GM12865 (cell line): Measurements from ENCODE around the gene GPR15LG.
"Not testable (repeated sequence)": the region's sequence is repeated elsewhere in the genome, so short reads cannot be mapped to it uniquely, and the experiment has no call there.

Experiments used
- DNase-seq: peaks from one replicate; pipeline ENCODE4 v3.0.0; 2010; ENCODE audit warnings: low read depth
- H3K4me3 ChIP-seq: 2 replicates; pipeline ENCODE4 v1.5.1; 2011; ENCODE audit warnings: mild to moderate bottlenecking, low read depth, low read length, control low read depth
- TF ChIP-seq, protein P1 (sequence below): IDR thresholded peaks from 2 replicates; pipeline ENCODE4 v1.5.1; 2011; ENCODE audit warnings: low read length, control low read depth, low read depth, inconsistent platforms; ENCODE audit not compliant: insufficient read depth; ENCODE audit errors: missing control alignments

Gene GPR15LG

DNA sequence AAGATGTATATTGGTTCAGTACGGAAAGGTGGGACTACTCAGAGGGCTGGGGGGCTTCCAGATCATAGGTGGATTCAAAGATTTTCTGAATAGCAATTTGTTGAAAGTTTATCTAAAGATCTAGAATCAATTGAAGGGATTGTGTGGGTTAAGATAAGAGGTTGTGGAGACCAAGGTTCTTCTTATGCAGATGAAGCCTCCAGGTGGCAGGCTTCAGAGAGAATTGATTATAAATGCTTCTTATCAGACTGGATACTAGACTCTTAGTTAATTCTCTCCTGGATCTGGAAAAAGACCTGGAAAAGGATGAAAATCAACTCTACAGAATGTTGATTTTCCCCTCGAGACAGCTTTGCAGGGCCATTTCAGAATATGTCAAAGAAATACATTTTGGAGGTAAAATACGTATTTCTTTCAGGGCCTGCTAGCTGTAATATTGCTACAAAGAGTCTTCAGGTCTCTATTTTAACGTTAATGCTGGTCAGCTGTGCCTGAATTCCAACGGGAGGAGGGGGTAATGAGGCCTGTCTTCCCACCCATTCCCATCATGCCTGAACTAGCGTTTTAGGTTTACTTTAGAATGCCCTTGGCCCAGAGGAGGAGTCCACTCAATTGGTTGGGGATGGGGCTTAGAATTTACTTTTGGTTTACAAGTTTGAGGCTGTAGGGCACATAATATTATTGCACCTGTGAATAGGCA, 12.8 kb upstream of the GPR15LG start:
- no peak overlapping the region for H3K4me3 ChIP-seq
- no peak for DNase-seq
- TF ChIP-seq, protein P1, sequence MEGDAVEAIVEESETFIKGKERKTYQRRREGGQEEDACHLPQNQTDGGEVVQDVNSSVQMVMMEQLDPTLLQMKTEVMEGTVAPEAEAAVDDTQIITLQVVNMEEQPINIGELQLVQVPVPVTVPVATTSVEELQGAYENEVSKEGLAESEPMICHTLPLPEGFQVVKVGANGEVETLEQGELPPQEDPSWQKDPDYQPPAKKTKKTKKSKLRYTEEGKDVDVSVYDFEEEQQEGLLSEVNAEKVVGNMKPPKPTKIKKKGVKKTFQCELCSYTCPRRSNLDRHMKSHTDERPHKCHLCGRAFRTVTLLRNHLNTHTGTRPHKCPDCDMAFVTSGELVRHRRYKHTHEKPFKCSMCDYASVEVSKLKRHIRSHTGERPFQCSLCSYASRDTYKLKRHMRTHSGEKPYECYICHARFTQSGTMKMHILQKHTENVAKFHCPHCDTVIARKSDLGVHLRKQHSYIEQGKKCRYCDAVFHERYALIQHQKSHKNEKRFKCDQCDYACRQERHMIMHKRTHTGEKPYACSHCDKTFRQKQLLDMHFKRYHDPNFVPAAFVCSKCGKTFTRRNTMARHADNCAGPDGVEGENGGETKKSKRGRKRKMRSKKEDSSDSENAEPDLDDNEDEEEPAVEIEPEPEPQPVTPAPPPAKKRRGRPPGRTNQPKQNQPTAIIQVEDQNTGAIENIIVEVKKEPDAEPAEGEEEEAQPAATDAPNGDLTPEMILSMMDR = no peak

DNA sequence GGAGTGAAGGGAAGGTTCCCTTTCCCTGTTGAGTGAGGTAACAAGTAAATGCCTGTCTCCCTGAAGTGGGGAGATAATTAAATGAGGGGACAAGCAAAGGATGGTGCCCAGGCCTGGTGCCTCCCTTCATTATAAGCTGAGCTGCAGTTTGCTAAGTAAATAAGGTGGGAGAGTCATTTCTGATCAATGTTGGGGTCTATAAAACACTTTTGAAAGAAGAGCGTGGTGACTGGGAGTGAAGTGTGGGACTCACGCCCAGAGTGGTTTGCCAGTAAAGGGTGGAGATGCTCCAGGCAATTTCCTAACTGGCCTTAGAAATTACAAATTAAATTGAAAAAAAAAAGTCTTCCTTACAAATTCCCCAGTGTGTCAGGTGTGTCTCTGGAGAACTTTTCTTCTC, 9.6 kb upstream of the GPR15LG start:
- TF ChIP-seq, protein P1 = no peak
- no peak overlapping the region for H3K4me3 ChIP-seq

DNA sequence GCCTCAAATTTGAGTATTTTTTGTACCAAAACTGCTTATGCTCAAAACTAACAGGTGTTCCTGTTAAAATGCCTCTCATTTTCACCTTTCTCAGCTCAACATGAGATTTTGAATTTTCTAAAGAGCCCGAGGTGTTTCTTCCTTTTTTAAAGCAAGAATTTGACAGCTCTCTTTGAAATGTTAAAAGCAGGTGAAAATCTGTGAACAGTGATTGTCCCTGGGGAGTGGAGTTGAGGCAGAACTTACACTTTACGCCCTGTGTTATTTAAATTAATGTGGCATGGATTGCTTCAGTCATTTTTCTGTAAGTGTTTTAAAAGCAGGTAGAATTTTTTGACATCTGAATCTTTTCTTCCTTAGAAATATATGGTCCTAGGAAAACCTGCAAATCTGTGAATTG, 9.2 kb upstream of the GPR15LG start:
- H3K4me3 ChIP-seq = no peak overlapping the region
- TF ChIP-seq, protein P1 = no peak
- DNase-seq = no peak

More for the DNA sequence above, 9.6 kb upstream of the GPR15LG start:
- no peak for DNase-seq

DNA sequence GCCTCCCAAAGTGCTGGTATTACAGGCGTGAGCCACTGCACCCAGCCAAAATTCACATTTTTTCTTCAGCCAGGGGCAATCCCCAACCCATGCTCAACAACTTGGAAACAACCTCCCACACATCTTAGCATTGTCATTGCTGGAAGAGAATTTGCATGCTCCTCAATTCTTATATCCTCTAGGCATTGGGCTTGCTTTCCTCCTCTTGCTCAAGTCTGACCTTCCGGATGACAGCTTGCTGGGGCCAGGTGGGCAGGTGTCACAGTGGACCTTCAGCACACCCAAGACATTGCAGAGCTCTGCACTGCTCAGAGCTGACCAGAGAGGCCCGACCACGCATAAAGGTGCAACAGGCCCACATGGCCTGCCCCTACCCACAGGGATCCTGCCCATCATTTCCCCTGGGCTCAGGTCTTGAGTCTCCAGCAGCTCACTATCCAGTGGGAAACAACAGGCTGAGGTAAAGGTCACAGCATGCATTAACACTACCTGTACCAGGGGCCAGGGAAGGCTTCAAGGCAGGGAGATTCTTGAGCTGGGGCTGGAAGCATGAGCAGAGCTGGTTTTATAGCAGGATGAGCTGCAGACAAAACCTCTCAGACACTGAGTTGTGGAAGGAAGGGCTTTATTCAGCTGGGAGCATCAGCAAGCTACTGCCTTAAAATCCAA, 6.8 kb upstream of the GPR15LG start:
- TF ChIP-seq, protein P1 = no peak
- peak; percentile 39 for DNase-seq
- H3K4me3 ChIP-seq = peak overlapping the region; percentile 41

DNA sequence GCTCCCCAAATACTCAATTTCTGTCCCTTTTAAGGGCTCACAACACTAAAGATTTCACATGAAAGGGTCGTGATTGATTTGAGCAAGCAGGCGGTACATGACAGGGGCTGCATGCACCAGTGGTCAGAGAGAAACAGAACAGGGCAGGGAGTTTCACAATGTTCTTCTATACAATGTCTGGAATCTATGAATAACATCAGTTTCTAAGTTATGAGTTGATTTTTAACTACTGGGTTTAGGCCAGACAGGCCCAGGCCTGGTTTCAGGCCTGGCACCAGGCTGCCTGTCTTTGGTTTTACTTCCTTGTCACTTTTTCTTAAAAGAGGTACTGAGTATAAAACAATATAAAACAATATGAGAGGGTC, 6.3 kb upstream of the GPR15LG start:
- DNase-seq = peak; percentile 58
- H3K4me3 ChIP-seq = peak overlapping the region; percentile 76

DNA sequence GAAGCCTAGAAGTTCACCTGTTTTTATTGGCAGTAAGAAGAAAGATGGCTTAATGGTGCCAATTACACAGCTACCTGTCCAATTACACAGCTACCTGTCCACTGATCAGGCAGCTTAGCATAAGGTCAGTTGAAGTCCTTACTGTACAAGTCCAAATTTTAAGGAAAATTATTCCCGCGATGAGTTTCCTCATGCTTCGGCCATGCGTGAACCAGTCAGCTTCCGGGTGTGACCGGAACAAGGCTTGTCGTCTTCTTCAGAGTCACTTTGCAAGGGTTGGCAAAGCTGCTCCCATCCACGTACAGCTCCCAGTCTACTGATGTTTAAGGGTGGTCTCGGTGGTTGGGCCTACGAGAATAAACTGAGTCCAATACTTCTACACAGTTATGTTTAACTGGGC, 5.2 kb upstream of the GPR15LG start:
- DNase-seq = not testable (repeated sequence)
- peak overlapping the region; percentile 76 for H3K4me3 ChIP-seq

DNA sequence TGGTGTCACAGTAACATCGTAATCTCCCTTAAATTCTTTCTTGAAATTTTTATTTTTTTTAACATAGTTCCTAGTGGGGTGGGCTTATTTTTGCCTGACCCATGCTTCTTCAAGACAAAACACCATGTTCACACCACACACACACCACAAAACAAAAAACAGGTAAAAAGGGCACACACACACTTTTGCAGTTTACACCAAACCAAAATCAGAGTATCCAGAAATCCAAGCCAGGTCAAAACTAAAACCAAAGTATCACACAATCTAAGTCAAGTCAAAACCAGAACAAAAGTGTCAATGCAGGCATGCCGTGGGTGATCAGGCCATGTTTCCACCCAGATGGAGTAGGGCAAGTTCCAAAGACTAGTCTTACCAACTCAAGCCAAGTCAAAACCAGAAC, 2.4 kb upstream of the GPR15LG start:
- DNase-seq = not testable (repeated sequence)
- peak overlapping the region; percentile 76 for H3K4me3 ChIP-seq

DNA sequence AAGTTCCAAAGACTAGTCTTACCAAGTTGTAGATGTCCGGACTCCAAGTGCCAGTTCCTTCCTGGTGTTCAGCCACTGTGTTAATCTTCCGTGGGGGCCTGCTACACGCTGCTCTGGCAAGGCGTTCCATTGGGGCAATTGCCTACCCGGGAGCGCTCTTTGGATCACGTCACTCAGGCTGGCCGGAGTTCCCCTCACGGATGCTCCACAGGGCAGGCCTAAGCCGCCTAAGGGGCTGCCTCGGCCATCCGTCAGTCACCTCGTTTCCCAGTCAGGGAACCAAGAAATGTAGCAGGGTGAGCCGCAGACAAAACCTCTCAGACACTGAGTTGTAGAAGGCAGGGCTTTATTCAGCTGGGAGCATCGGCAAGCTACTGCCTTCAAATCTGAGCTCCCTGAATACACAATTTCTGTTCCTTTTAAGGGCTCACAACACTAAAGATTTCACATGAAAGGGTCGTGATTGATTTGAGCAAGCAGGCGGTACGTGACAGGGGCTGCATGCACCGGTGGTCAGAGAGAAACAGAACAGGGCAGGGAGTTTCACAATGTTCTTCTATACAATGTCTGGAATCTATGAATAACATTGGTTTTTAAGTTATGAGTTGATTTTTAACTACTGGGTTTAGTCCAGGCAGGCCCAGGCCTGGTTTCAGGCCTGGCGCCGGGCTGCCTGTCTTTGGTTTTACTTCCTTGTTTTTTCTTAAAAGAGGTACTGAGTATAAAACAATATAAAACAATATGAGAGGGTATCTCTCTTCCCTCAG, 1.7 kb upstream of the GPR15LG start:
- H3K4me3 ChIP-seq = peak overlapping the region; percentile 76
- DNase-seq = peak; percentile 91
